T-helper 1 cell treated with Interleukin-12 subunit alpha and Interleukin-12 subunit beta and Interleukin-4 antibody, amounts not matched to agents 30 ng/mL and 1 ng/mL, for 36 hours (primary cell): ENCODE measurements around the gene GDPD5. TPM values are rescaled to one million over a fixed set of nuclear protein-coding genes. Genes with fewer than 3 reads are reported as not detected.

Source experiments
- intact Hi-C: fragments of 100-400 bp; cut with micrococcal nuclease; formaldehyde crosslinking; loops from one replicate; pipeline ENCODE4 v1.15.1; 2024
- total RNA-seq: library from RNA; stranded (reverse); gene quantifications from 2 replicates; pipeline ENCODE4 v1.2.3, GENCODE V29; 2022

Gene GDPD5
- total RNA-seq, 1 donor from 2014 or later, result 23.7 TPM

DNA sequence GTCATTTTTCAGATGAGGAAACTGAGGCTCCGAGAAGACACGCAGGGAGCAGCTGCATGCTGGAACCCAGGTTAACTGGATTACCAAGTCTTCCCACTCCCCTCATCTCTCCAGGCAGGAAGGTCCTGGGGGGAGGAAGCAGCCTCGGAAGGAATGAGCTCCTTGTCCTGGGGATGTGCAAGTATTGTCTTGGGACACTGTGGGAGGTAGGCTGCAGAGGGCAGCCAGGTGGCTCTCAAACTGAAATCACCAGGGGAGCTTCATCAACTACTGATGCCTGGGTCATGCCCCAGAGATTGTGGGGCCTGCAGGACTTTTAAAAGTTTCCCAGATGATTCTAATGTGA lies 7.6 kb downstream of the GDPD5 start:
- intact Hi-C loops, result no loop called here

DNA sequence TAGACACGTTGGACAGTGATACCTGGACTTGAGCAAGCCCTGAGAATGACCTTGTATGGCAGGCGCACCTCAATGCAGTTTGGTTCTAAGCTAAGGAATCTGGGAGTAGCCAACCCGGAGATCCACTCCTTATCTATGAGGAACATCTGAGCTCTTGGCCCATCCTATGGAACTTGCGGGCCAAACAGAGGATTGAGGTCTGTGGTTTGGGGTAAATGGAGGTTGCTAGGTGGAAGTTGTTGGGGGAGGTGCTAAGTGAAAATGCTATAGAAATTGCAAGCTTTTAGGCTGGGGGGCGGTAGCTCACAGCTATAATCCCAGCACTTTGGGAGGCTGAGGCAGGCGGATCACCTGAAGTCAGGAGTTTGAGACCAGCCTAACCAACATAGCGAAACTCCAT lies 8.9 kb downstream of the GDPD5 start:
- intact Hi-C loops, result no loop called here

DNA sequence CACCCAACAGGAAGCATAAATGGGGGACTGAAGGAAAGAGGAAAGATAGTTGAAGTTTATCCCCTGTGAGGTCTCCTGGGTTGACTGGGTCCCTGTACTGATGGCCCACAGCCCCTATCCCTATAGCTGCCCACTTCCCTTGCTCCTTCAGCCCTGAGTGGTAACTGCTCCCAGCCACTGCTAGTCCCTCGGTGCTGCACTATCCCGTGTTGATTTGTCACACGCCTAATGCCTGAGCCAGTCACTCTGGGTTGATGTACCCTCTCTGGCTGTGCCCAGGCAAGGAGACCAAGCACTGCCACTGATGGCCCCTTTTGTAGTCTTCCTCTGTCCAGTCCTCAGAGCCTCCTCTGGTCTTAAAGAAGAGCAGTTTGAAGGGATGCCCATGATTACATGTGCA lies 9.6 kb downstream of the GDPD5 start:
- intact Hi-C loops, result no loop called here

DNA sequence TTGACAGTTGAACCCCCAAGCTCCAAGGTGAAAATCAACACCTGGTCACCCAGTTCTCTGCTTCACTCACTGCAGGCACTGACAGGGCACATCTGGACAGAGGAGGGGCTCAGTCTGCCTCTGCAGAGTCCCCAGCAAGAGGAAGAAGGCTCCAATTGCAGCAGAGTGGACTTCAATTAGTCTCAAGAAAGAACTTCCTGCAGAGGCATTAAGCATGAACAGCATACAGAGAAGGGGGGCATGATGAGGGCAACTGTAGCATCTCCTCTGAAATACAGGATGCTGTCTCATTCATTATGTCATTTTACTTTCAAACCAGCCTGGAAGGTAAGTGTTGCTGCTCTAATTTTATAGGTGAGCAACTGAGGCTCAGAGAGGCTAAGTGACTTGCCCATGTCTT lies 11.1 kb downstream of the GDPD5 start:
- intact Hi-C loops, result no loop called here

DNA sequence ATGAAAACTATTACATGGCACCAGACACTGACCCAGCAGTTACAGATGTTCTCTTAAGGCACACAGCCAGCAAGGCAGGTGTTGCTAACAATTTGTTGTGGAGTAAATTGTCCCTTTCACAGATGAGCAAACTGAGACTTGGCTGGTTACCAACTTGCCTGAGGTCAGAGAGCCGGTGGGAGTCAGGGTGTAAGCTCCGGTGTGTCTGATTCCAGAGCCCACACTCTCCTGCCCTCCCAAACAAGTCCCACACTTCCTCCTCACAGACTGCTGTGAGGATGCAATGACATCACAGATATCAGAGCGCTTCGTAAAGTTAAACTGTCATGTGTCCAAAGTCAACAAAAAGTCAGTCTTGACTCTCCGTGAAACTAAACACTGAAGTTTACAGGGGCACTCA lies 12.5 kb downstream of the GDPD5 start:
- intact Hi-C loops, result no loop called here

DNA sequence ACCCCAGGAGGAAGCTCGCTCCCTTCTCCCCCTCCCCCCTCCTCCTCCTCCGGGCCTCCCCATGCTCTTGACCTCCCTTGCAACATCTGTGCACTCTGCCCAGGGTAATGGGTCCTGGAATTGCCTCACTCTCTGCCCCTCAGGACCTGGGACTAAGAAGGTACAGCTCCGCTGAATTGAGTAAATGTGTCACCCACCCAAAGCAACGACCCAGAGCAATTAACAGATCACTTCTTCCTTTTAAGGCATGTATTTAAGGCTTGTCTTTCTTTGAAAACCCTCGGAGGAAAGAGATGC lies 15.1 kb downstream of the GDPD5 start:
- intact Hi-C loops, result no loop called here

DNA sequence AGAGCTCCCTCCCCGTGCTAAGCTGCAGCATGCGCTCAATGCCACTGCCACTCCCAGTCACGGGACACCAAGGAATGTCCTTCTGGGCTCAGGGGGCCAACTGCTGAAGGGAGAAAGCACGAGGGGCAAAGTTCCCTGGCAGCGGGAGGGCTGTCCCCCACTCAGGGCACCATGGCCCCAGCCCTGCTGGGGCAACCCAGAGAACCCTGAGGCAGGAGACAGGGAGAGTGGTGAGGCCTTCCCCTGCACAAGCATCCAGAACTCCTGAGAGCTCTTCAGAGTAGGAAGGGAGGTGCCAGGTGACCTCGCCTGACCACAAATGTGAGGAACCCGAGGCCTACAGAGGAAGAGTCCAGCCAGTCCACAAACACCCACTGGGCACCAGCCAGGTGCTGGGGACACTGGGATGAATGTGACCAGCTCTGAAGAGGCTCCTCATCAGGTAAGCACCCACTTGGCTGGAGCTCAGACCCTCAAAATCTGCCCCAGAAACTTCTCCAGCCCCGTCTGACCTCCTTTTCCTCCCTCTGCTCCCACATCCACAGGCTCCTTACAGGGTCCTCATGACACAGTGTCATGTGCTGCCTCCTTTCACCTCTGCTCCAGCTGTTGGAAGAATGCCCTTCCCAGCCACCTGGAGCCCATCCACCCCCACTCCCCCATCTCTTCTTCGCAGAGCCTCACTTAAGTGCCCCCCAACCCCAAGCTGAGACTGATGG lies 15.6 kb downstream of the GDPD5 start:
- intact Hi-C loops, result no loop called here

DNA sequence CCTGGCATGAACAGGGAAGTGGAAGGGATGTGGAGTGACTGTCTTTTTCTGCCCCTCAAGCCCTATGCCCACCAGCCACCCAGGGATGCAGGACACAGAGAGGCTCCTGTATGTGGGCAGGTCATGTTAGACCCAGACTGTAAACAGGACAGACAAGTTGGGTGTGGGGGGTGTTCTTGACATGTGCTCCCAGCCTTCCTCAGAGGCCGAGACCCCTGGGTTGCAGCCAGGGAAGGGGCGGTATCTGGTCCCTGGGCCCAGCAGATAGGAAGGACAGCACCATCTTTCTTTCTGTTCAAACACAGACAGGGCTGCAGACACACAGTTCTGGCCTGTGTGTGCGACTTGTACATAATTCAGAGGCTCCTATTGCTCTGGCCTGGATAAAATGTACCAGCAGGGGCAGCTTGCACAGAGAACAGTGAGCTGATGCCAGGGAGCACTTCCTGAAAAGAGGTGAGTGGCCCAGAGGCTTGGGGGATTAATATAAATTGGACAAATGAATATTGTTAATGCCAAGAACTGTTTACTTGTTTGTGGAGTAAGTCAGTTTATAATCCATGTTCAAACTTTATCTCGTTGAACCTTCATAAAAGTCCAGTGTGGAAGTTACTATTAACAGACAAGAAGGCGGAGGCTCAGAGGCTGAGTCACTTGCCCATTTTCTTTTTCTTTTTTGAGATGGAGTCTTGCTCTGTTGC lies 16.6 kb downstream of the GDPD5 start:
- intact Hi-C loops, result no loop called here

DNA sequence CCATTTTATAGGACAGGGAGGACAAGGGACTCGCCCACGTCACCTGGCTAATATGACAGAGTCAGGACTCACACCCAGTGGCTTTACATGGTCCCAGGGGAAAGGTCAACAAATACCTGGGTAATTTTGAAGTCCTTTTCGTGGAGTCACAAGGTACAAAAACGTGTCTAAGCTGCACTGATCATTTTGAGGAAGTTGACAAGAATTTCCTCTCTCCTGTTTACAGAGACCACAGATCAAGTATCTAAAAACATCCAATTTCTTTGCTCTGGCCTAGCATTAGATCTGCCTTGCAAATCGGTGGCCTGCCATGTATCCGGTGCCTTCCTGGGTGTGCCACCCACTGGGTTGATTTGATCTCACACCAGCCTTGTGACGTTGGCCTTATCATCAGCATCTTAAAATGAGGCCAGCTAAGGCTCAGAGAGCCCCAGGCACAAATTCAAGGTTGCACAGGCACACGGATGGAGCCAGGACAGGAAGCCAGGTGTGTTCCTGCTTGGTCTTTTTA lies 17.6 kb downstream of the GDPD5 start:
- intact Hi-C loops, result no loop called here

DNA sequence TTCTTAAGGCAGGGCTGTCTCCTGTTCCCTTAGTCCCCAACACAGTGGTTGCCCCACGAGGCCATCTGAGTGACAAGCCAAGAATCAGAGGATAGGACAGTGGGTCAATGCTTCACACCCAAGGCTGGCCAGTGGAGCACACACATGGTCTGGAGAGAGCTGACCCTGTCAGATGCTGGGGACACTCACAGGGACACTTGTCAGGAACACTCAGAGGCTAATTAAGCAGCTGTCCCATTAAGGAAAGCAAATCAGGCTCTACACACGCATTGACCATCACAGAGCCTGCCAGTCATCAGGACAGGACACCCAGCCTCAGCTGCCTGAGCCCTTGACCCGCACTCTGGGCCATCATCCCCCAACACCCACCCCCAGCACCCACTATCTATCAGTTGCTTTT lies 18.2 kb downstream of the GDPD5 start:
- intact Hi-C loops, result no loop called here

DNA sequence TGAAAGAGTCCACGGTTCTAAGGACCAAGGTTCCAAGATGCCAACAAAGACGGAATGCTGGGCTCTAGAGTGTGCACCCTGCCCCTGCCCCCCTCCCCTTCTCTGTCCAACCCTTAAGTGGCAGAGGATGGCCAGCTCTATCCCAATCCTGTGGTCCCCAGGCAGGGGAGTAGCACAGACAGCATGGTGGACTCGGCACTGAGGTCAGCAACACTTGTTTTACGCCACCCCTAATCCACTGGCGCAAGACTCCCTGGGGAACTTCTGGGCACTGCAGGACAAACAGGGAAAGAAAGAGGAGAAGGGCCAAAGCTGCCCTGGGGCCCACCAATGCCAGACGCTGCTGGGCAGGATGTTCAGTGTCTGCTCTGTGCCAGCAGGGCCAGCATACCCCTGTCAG lies 18.9 kb downstream of the GDPD5 start:
- intact Hi-C loops, result no loop called here

DNA sequence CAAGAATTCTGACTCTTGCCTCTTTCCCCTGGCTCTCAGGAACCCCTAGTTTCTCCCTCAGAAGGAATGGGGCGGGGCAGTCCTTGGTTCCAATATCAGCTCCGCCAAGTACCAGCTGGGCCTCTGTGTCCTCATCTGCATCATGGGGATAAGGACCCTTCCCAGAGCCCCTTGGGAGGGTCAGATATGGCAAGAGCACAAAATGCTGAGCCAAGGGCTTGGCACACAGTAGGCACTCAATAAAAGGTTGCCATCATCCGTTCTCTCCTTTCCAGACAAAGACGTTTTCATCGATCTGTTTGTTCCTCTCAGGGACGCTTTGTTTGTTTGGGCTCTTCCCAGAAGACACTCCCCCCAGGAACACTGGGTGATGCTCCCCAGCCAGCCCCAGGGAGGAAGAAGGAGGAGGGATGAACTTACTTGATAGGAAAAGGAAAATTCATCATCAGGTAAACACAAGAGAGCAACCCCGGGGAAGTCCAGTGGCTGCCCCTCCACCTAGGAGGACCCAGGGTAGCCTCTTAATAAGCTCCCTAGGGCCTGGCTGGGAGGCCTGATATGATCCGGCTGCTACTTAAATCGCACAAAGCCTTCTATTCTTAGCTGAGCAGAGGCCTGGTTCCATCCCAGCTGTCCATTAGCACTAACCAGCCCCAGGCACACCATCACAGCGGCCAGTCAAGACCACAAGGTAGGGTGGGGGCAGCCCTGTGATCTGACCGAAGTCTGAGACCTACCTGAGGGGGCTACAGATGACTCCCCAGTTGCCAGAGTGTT lies 19.6 kb downstream of the GDPD5 start:
- intact Hi-C loops, result no loop called here

DNA sequence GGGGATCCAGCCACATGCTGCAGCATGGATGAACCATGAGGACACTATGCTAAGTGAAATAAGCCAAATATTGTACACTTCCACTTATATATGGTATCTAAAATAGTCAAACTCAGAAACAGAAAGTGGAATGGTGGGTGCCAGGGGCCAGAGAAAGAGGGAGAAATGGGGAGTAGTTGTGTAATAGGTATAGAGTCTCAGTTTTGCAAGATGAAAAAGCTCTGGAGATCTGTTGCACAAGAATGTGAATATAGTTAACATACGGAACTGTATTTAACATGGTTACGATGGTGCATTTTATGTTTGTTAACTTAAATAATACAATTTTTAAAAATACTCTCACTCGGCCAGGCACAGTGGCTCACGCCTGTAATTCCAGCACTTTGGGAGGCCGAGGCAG lies 21.2 kb downstream of the GDPD5 start:
- intact Hi-C loops, result no loop called here

DNA sequence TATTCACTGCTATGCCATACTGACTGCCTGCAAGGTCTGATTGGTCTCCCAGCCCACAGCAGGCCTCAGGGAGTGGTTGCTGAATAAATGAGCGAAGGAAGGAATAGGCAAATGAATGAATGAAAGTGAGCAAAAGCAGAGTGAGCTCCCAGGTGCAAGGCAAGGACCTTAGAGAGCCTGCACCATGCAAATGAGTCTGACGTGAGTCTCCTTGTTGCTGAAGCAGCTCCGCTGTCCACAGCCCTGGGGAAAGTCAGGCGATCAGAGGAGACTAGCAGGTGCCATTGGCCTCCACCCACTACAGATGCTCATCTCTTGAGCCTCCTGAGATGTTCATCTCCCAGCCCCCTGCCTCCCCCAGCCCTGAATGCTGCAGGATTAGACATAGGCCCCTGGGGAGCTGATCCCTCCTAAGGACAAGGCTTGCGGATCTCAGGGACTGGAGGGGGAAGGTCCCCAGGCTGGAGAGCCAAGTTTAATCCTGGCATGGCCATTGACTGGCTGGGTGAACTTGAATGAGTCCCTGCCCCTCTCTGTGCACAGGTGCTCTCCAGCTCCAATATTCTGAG lies 22.1 kb downstream of the GDPD5 start:
- intact Hi-C loops, result no loop called here

DNA sequence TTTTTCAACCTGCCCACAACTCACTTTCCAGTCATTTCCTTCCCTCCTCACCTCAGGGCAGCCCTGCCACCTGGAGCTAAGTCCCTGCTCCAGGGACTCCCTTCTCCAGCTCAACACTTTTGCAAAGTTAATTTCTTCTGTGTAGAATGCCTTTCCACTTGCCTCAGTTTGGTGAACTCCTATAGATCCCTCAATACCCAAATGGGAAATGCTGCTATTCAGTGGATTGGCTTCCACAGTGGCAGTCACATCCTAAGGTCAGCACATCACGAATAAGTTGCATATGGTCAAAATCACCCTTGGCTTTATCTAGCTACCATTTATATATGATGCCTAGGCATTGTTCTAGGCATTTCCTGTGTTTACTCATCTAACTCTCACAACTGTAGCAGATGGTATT lies 23.6 kb downstream of the GDPD5 start:
- intact Hi-C loops, result no loop called here

DNA sequence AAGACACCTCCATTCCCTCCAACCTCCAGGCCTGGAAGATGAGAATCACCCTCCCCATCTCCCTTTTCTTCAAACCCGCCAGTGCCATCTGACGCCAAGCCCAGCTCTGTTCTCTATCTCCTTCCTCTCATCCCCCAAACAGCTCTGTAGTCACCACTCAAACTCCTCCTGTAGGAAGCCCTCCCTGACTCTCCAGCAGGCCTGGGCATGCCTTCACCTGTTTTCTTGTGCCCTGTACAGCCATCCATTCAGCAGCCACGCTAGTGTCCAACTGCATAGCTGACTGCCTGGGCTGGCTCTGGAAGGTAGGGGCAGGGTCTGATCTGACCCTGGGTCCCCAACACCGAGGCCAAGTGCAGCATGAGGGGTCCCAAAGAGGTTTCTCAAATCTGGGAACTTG lies 25.0 kb downstream of the GDPD5 start:
- intact Hi-C loops, result no loop called here

DNA sequence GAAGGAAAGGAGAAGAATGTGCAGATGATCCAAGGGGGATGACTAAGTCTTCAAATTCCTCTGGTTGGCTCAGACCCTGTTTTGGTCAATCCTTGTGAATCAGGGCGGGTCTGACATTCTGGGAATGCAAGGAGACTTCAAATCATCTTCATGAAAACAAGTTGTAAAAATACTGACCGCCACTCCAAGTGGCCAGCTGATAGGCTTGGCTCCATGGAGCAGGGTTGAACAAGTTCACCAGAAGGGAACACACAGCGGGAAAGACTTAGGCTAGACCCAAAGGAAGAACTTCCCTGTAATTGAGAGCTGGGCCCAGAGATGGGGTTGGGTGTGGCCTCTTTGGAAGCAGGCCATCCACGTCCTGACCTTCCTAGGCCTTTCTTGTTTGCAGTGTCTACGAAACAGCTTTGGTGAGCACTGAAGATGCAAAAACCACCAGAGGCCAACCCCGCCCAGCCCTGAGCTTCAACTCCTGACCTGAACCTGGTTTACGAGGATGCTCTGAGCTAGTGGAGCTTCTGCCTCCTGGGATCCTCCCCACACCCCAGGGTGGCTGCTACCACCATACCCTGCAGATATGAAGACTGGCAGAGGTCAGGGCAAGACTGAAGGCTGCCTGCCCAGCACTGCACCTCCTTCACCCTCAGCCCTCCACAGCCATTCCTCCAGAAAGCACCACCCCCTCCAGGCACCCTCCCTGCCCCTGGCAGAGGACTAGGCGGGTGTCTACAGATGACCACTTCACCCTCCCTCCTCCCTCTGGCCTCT lies 26.1 kb downstream of the GDPD5 start:
- intact Hi-C loops, result no loop called here

DNA sequence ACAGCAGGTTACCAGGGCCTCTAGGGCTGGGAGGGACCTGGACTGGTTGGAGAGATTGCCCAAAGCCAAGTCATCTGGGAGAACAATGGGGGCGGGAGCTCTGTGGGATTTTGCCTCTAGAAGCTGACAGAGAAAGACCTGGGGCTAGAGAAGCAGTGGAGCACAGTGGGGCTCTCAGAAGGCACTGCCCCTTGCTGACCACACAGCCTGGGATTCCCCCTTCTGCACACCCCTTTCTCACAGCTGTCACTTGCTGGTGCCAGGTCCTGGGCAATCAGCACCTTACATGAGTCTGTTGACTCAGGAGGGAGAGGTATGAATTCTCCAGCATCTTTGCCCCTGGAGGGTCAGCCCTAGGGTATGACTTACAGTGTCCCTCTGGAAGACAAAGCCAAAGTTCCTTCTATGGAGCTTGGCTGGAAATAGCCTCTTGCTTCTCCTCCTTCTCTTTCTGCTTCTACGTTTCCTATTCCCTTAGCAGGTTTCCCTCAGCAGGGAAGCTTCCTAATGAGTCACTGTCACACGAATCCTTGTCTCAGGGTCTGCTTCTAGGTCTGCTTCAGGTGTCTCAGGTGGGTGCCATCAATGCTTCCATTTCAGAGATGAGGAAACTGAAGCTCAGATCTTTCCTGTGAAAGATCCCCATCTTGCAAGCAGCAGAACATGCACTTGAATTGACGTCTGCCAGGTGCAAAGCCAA lies 27.0 kb downstream of the GDPD5 start:
- intact Hi-C loops, result no loop called here

DNA sequence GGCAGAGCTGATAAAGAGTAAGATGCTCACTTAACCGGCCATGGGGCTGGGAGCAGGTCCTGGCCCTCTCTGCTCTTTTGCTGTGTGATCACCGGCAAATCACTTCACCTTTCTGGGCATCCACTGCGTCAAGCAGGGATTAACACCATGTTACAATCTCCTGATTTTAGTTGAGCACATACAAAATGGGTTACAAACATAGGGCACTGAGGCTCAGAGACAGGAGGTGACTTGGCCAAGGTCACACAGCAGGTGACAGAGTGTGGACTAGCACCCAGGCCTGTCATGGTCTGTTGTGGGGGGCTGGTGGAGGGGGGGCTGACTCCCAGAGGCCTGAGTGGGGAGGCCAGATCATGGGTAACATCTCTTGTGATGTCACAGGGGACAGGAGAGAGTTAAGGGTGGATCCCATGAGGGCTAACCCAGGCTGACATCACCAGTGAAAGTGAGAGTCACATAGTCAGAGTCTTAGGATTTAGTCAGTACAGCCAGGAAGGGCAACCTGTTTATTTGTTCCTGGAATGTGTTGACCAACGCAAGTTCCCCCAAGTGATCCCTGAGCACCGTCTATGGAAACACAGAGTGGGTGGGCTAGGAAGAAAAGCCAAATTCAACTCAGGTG lies 27.8 kb downstream of the GDPD5 start:
- intact Hi-C loops, result no loop called here

DNA sequence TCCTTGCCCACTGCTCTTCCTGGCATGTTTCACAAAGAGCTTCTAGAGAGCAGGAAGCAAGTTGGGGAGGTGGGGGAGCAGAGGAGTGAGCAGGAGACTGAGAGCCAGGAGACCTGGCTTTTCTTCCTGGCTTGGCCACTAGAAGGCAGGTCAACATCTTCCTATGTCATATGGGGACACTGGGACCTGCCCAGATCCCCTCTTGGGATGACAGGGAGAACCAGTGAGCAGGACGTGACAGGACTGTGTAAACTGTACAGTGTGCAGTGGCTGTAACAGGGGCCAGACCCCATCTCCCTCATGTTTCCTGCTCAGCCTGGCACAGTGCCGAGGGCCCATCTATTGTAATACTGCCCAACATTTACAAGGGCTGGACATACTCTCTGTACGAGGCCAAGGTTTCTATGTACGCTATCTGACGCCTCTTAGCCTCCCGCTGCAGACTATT lies 29.4 kb downstream of the GDPD5 start:
- intact Hi-C loops, result no loop called here
